Measurements from ENCODE around the gene DLX1.

DNA sequence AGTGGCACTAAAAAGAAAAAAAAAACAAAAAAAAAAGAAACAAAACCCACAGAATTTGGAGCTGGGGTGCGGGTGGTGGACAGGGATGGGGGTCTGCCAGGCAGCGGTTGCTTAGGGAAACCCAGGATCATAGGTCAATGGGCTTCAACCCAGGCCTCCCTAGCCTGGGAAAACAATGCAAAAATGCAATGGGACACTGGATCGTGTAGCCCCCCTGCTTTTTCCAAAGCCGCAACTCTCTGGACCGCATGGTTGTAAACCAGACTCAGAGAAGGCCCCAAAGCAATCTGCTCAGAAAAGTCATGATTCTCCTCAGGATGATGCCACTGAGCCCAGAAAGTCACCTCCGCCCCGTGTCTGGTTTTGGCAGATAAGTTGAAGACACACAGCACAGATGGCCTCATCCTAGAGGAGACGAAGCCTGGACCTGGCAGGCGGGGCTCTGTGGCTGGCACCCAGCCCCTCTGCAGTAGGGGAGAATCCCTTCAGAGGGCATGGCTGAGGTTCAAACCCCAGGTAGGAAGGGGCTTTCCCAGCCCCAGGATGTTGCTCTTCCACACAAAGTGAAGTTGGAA lies 12.3 kb downstream of the DLX1 start:
- TF ChIP-seq, protein P1, sequence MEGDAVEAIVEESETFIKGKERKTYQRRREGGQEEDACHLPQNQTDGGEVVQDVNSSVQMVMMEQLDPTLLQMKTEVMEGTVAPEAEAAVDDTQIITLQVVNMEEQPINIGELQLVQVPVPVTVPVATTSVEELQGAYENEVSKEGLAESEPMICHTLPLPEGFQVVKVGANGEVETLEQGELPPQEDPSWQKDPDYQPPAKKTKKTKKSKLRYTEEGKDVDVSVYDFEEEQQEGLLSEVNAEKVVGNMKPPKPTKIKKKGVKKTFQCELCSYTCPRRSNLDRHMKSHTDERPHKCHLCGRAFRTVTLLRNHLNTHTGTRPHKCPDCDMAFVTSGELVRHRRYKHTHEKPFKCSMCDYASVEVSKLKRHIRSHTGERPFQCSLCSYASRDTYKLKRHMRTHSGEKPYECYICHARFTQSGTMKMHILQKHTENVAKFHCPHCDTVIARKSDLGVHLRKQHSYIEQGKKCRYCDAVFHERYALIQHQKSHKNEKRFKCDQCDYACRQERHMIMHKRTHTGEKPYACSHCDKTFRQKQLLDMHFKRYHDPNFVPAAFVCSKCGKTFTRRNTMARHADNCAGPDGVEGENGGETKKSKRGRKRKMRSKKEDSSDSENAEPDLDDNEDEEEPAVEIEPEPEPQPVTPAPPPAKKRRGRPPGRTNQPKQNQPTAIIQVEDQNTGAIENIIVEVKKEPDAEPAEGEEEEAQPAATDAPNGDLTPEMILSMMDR (IDR thresholded peaks at IDR 0.05), result no peak
- TF ChIP-seq POLR2AphosphoS5 (IDR thresholded peaks at IDR 0.05), result no peak
